ENCODE data around the gene GPC6.

Gene GPC6

DNA sequence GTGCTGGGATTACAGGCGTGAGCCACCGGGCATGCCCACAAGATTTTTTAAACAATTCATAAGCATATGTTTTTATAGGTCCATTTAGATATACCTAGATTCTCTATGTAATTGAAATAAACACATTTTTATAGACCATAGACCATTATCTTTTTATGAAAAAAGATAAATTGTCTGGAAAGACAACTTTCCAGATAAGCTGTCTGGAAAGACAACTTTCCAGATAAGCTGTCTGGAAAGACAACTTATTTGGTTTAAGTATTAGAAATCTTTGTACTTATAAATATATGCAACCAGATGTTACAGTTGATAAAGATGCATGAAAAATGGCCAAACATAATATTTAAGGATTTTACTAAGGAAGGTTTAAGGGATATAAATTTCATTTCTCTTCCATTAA lies 538.5 kb downstream of the GPC6 start:
- in situ Hi-C loops (cut with MboI; ENCODE audit: low sequenced_read_pairs): no loop called here

DNA sequence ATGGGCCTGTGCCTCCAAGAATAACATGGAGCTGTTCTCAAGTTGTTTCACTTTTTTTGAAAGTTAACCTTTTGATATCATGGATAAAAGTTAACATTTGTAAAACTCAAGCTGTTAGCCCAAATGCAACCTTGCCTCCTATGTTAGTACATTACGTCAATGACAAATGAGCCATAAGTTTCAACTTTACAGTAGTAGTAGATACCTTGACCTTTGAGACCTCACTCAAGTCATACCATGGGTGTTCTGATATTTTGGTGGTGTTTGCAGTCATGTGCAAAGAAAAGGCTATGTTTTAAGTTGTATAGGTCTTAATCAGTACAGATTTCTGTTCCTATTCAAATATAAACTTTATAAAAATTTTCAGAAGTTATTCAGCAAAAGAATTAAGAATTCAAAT lies 539.2 kb downstream of the GPC6 start:
- in situ Hi-C loops (cut with MboI; ENCODE audit: low sequenced_read_pairs): no loop called here

DNA sequence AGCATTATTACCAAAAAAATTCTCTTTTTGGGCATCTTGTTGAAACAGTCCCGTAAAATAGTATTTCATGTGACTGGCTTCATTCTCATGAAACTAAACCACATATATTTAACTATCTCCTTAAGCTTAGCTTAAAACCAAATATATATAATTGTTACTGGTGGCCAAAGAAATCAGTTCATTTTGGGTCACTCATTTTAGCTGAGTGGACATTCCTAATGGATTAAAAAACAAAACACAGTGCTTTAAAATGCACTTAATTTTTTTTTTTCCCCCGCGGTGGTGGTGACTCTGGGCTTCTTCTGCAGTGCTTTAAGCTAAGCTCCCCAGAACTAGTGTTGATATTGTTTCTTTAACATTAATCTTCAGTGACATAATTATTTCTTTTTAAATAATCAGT lies 540.1 kb downstream of the GPC6 start:
- in situ Hi-C loops (cut with MboI; ENCODE audit: low sequenced_read_pairs): no loop called here

DNA sequence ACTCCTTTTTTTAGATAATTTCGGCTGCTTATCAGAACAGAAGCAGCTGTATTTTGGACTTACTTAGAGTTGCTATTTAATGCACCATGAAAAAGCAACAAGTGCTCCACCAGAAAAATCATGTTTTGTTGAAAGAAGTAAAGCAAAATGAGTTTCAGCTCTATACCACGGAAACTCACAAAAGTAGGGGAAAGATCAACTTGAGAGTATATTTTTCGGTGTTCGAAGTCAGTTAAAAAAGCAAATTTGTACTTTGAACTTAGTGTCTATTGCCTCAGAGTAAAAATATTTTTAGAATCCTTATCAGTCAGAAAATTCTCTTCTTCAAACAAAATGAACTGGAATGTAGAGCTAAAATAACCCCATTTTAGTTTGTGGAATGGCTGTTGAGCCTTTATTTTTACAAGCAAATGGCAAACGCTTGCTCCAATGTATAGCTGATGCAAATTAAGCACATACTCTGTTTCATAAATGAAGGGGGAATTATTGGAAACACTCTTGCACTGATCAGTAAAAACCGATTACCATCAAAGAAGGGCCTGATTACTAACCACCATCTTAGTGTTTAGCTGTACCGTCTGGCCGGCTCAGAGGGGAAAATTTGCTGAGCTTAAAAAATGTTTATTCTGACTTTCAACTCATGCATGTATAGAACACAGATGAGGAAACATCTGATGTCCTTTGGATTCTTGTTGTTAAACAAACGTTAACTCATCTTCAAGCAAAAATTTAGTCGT lies 540.7 kb downstream of the GPC6 start:
- in situ Hi-C loops (cut with MboI; ENCODE audit: low sequenced_read_pairs): no loop called here

DNA sequence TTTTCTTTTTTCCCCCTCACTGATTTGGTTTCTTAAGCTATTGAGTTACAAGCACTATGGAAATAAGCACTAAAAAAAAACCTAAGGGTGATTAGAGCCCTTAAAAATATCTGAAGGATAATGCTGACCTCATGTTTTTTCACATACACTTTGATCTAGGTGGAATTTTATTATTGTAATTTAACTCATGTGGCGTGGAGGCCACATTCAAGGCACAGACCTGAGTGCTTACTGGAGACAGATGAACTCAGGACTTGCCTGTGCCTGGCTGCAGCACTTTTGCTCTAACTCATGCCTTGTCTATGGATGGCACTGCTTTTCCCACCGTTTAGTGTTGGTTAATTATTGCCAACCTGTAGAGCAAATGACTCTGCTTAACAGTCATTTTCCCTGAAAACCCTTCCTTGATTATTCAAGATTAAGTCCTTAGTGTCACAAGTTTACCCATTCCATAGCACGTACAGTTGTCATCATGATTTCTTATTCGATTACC lies 541.4 kb downstream of the GPC6 start:
- in situ Hi-C loops (cut with MboI; ENCODE audit: low sequenced_read_pairs): no loop called here

DNA sequence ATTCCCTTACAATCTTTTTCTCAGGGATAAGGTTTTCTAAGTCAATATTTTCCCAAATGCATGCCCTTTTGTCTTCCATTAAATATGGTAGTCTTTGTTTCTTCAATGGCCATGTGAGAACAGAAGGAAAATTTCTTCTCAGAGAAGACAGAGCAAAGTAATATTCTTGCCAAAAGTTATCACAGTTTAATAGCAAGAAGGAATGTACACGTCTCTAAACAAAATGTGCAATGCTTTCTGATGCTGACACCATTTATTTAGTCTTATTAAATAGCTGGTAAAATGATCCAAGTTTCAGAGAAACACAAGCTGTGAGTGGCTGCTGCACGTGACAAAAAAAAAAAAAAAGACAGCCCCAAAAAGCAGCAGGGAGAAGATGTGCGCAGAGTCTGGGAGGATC lies 542.5 kb downstream of the GPC6 start:
- in situ Hi-C loops (cut with MboI; ENCODE audit: low sequenced_read_pairs): no loop called here

DNA sequence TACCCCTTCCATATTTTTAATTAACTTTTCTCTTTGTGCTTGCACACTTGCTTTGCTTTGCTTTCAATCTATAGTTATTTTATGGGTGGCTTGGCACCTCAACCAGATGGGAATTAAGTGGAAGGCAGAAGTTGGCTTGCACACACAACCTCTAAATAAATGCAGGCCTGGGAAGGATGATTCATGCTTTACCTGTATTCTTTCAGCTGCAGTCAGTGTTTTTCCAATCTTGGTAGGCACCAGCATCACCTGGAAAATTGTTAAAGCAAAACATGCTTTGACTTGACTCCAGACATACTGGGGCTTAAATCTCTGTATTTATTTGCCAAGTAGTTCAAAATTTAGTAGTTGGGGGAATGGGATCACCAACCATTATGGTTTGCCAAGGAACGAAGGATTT lies 543.0 kb downstream of the GPC6 start:
- in situ Hi-C loops (cut with MboI; ENCODE audit: low sequenced_read_pairs): no loop called here

DNA sequence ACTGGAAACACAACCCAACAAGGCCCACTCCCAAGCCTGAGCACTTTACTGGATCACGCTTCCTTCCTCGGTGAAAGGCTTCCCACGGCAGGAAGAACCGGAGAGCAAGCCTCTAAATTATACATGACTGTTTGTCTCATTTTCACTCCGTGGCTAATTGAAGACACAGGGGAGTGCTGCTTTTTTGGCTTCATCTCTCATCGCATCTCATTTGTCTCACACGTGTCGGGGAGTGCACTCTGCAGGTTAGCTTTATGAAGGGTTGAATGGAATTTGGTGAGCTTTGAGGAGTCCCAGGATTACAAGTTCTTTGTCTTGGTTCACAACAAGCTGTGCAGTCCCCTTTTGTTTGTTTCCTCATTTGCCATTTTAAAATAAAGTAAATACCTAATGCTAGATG lies 544.6 kb downstream of the GPC6 start:
- in situ Hi-C loops (cut with MboI; ENCODE audit: low sequenced_read_pairs): no loop called here

DNA sequence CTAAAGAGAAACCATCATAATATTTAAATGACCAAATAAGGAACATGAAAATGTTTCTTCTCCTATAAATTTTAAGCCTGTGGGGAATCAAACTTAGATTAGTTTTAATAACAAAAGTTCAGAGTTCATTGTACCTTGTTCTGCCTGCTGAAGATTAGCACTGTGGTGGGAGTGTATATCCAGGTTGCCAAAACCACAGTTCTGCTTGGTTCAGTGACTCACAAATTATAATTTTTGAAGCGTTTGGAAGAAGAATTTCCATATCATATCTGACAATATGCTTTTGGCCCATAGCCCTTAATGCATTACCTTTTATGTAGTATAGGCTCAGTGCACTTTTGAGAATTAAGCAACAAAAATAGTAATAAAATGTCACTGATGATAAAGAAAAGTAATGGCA lies 545.2 kb downstream of the GPC6 start:
- in situ Hi-C loops (cut with MboI; ENCODE audit: low sequenced_read_pairs): no loop called here

DNA sequence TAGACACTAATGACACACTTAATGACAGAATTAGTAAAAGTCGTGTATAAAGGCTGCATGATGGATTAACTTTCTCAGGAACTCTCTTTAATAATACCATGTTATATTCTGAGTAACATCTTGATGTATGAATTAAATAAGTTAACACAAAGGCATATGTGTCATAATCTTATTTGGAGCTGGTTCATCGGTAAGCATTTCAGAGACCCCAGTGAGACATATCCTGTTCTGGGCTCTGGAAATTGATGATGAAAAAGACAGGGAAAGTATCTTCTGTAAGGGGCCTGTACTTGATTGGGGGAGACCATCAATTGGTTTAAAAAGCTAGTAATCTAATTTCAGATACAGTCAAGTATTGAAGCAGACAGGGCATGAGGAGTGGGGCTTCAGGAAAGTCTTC lies 547.9 kb downstream of the GPC6 start:
- in situ Hi-C loops (cut with MboI; ENCODE audit: low sequenced_read_pairs): no loop called here

DNA sequence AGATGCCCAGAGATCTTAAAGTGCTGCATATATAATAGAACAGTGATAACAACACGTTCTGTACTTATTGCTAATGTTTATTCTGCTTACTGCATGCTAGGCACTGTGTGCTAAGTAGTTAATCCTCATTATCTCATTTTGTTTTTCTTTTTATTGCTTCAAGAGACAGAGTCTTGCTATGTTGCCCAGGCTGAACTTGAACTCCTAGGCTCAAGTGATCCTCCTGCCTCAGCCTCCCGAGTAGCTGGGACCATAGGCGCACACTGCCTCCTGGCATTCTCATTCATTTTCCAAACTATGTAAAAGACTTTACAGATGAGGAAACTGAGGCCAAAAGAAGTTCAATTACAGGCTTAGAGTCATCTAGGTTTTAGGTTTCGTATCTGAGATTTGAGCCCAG lies 548.4 kb downstream of the GPC6 start:
- in situ Hi-C loops (cut with MboI; ENCODE audit: low sequenced_read_pairs): no loop called here

DNA sequence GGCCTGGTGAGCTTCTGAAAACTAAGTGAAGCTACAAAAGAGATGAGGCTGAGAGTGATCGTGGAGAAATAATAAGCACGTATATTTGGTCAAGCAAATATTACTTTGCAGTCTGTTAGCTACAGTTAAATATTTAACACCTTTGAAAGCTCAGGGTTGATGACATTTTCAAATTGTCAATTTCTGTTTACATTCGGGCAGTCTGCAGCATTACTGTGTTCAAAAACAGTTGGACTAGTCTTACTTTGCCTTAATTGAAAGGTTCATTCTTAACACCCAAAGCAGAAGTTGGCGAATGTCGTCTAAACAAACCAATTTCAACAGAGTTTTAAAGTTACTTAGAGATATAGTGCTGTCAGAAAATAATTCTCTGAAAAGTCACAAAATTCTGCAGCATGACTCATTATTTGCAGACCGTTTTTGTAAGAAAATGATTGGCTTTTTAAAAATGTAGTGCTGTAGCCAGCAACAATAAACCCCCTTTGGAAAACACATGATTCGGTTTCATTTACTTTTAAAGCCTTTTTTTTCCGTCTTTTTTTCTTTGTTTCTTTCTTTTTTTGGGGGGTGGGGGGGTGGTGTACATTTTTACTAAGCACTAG lies 549.0 kb downstream of the GPC6 start:
- in situ Hi-C loops (cut with MboI; ENCODE audit: low sequenced_read_pairs): no loop called here

DNA sequence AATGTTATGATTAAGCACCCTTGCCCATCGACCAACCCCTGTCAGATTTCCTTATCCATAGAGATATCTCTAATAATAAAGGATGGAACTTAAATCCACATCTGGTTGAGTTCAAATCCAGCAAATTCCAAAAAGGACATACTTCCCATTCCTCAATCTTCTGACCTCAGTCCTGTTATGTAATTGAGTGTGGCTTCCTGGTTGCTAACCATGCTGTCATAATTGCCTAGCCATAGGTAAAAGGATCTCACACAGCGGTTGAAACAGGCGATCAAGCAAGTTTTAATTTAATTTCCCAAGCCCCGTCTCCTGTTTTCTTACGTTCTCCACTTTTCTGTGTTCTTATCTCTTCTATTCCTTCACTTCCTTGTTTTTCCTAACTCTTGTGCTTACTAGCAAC lies 550.3 kb downstream of the GPC6 start:
- in situ Hi-C loops (cut with MboI; ENCODE audit: low sequenced_read_pairs): no loop called here

DNA sequence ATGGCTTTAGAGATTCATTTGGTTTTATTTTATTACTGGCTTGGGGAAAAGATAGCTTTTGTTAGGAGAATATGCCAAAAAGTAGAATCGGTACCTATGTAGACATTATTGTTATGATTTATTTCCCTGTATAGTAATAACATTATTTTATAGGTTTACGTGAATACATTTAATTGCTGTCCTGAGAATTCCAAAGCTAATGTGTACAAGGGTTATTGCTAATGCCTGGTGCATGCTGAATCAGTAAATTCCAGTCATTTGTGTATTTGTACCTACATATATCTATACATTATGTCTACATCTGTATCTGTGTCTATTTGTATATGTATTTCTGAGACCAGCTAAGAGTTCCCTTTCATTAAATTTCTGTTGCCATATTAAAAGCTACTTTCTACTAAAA lies 550.9 kb downstream of the GPC6 start:
- in situ Hi-C loops (cut with MboI; ENCODE audit: low sequenced_read_pairs): no loop called here

DNA sequence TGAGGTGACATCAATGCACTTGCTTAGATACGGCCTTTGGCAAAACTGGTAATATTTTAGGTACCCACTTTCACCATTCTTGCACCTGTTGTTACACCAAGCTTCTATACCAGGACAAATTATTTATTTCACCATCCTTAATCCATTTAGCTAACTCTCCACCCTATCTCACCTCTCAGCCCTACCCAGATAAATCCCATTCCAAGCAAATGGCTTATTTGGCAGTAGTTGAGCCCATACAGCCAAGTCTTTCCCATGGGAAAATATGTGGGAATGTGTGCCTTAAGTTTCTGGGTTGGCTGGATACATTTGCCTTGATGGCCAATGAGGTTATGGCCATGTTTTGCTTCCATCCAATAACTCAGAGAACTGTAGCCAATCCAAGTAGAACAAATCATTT lies 551.9 kb downstream of the GPC6 start:
- in situ Hi-C loops (cut with MboI; ENCODE audit: low sequenced_read_pairs): no loop called here

DNA sequence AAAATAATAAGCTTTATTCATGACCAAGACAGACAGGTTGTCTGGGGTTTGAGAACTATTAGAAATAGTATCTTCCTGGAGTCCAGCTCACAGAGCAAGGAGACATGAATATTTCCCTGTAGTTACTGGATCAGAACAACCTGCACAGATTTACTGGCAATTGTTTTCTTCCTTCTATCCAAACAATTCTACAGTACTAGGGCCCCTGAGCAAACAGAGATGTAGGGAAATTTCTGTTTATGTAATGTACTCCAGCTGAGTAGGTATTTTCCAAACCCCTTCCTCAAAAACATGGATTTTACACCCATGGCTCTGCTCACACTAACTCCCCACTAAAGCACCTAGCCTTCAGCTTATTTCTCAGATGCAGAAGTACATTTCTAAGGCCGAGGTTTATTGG lies 557.6 kb downstream of the GPC6 start:
- in situ Hi-C loops (cut with MboI; ENCODE audit: low sequenced_read_pairs): no loop called here

DNA sequence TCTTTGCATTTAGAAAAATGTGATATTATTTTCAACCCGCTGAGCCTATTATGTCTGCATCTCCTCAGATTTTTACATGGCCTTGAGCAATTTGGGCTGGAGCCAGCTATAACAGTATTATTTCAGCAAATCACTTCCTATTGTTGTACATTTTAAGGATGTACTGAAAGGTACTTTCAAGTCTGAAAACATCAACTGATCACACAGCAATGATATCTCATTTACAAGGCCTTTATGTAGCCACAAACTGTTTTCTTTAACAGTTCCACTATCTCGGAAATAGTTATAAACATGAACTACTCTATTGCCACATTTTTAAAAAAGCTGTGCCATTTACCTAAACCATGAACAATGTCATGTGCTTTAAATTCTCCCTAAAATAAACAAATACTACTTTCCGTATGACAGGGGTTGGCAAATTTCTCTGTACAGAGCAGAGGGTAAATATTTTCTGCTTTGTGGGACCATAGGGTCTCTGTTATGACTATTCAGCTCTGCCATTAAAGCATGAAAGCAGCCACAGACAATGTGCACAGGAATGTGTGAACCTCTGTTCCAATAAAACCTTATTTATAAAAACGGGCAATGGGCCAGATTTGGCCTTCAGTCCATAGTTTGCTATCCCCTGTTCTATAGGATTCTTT lies 560.4 kb downstream of the GPC6 start:
- in situ Hi-C loops (cut with MboI; ENCODE audit: low sequenced_read_pairs): no loop called here

DNA sequence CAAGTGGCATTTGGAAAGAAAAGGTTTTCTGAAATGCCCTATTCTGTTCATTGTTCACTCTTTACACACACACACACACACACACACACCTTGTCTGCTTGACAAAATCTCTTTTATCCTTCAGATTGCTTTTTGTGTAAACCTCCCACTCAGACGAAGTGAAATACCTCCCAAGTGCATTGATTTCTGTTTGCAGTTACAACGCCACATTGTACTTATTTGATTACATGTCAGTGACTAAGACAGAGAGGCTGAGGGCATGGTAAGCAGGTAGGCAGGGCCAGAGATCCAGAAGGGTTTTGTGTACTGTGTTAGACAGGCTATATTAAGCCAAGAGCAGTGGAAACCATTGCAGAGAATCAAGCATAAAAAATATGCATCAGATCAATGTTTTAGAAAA lies 561.8 kb downstream of the GPC6 start:
- in situ Hi-C loops (cut with MboI; ENCODE audit: low sequenced_read_pairs): no loop called here

DNA sequence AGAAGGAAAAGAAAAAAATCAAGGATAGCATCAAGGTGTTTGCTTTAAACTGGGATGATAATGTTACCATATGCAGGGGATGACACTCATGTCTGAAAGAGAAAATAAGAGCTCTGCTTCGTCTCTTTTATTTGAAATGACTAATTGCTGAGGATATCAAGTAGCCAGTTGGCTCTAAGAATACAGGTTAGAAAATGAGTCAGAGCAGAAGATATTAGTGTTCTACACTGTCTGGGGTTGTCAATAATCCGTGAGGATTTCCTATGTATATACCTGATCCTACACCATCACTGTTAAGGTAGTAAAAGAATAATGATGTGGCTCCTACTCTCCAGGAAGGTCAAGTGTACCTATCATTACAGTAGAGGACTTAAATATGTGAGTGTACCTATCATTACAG lies 562.5 kb downstream of the GPC6 start:
- in situ Hi-C loops (cut with MboI; ENCODE audit: low sequenced_read_pairs): no loop called here

DNA sequence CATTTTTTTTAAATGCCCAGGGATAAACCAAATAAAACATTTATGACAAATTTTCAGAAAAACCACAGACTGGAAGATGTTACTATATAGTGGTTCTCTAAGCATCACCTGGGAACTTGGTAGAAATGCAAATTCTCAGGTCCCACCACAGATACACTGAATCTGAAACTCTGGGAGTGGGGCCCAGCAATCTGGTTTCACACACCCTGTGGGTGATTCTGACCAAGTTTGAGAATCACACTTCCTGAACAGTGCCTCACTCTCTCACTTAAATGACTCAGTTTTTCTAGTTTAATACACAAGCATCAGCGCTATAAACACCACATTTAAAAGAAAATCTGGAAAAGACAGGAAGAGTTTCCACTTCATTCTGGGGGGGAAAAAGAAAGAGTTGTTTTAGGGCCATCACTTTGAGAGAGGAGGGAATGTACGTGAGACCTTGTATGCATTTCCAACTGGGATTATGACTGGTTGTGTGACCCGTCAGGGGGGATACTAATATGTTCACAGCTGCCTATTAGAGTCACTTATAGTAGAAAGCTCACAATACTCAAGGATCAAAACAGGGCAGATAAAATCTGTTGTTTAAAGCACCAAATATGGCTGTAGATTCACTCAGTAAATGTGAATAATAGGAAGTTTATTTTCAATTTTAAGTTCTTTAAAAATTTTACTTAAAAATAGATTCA lies 567.7 kb downstream of the GPC6 start:
- in situ Hi-C loops (cut with MboI; ENCODE audit: low sequenced_read_pairs): no loop called here

DNA sequence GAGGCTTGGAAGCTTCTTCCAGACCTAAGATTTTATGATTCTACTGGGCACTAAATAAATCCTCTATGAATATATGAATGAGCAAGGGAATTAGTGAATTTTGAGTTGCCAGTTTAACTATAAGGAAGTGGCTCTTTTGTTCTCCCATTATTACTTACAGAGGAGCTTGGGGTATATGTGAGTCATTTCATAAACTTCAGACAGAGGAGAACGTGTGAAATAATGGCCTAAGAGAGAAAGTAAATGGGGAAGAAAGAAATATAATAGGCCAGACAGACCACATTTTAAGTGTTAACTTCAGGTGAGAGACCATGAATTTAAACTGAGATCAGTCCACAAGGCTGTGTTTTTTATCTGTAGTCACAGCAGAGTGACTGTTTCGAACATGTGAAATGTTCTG lies 570.9 kb downstream of the GPC6 start:
- in situ Hi-C loops (cut with MboI; ENCODE audit: low sequenced_read_pairs): no loop called here

DNA sequence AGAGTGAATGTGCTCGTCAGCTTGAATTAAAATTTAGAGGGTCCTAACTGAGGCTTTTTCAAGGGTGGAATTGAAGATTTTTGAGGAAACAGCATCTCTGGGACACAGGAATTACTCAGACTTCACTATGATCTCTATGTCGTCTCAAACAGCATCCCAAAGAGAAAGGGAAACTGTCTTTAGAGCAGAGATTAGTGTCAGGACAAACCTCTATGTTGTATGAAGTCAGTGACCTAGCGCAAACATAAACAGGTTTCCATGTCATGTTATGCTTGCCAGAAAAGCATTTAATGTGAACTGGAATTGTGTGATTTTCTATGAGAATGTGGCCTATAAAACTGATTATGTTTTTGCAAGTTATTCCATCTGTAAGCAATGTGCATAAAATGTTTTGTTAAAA lies 573.7 kb downstream of the GPC6 start:
- in situ Hi-C loops (cut with MboI; ENCODE audit: low sequenced_read_pairs): no loop called here
